ENCODE data around the gene PANK4. TPM values are rescaled to one million over a fixed set of nuclear protein-coding genes. Genes with fewer than 3 reads are reported as not detected.

Gene PANK4
- total and polyA plus RNA-seq, 8 donors: 9.7 to 26.4 (median 11.6) TPM

DNA sequence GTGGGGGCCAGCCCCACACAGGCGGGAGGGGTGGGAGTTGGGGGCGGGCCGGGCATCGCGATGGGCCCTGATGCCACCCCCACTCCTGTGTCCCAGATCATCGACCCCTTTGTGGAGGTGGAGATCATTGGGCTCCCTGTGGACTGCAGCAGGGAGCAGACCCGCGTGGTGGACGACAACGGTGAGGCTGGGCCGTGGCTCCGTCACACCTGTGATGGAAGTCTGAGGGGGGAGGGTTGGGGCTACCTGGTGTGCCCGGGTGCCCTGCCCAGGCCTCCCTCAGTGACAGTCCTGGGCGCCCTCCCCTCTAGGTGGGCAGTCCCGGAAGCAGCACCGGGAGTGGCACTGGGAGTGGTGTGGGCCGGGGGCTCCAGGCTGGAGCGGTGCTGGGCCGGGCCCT, 27.7 kb downstream of the PANK4 start:
- intact Hi-C loops (cut with DNase I): no loop called here
- Histone ChIP-seq H3K36me3 (no peaks in the 10 kb centered on the region), H3K9me3 (no peaks in the 10 kb centered on the region), H3K4me1 (no peaks in the 10 kb centered on the region), H3K4me3 (no peak overlapping the region), H3K27ac (no peak overlapping the region), H3K27me3 (no peaks in the 10 kb centered on the region)
- FAIRE-seq (no peak), DNase-seq (no peak), ATAC-seq (no peak)
- 47 to 48% methylated on average over 19 of the region's 19 CpGs for WGBS, 2 donors
- TF ChIP-seq, protein P1, sequence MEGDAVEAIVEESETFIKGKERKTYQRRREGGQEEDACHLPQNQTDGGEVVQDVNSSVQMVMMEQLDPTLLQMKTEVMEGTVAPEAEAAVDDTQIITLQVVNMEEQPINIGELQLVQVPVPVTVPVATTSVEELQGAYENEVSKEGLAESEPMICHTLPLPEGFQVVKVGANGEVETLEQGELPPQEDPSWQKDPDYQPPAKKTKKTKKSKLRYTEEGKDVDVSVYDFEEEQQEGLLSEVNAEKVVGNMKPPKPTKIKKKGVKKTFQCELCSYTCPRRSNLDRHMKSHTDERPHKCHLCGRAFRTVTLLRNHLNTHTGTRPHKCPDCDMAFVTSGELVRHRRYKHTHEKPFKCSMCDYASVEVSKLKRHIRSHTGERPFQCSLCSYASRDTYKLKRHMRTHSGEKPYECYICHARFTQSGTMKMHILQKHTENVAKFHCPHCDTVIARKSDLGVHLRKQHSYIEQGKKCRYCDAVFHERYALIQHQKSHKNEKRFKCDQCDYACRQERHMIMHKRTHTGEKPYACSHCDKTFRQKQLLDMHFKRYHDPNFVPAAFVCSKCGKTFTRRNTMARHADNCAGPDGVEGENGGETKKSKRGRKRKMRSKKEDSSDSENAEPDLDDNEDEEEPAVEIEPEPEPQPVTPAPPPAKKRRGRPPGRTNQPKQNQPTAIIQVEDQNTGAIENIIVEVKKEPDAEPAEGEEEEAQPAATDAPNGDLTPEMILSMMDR (IDR thresholded peaks at IDR 0.05): no peak

- 44 to 53% methylated on average over 4 of the region's 4 CpGs for WGBS, 2 donors
- Histone ChIP-seq H3K36me3 (no peaks in the 10 kb centered on the region), H3K4me3 (no peak overlapping the region), H3K27ac (no peak overlapping the region), H3K27me3 (no peaks in the 10 kb centered on the region), H3K4me1 (no peaks in the 10 kb centered on the region), H3K9me3 (no peaks in the 10 kb centered on the region)
- ATAC-seq: no peak
- intact Hi-C loops (cut with DNase I): no loop called here
- no peak for DNase-seq
- no peak for FAIRE-seq
- TF ChIP-seq, protein P1 (IDR thresholded peaks at IDR 0.05): no peak
Observed at GRCh38 chr1:2497891-2498290, 28.5 kb downstream of the PANK4 start.

- Histone ChIP-seq H3K4me3 (no peak overlapping the region), H3K9me3 (no peaks in the 10 kb centered on the region), H3K27me3 (no peaks in the 10 kb centered on the region), H3K4me1 (no peaks in the 10 kb centered on the region), H3K27ac (no peak overlapping the region), H3K36me3 (no peaks in the 10 kb centered on the region)
- TF ChIP-seq, protein P1 (IDR thresholded peaks at IDR 0.05): no peak
- ATAC-seq (no peak), FAIRE-seq (no peak), DNase-seq (no peak)
- intact Hi-C loops (cut with DNase I): no loop called here
- WGBS, 2 donors: 76 to 81% methylated on average over 19 to 26 of the region's 26 CpGs
Observed at GRCh38 chr1:2496746-2497145, 29.6 kb downstream of the PANK4 start.

- Histone ChIP-seq H3K36me3 (no peaks in the 10 kb centered on the region), H3K27me3 (no peaks in the 10 kb centered on the region), H3K4me3 (no peak overlapping the region), H3K9me3 (no peaks in the 10 kb centered on the region), H3K4me1 (no peaks in the 10 kb centered on the region), H3K27ac (no peak overlapping the region)
- no peak for DNase-seq
- no peak for FAIRE-seq
- no peak for ATAC-seq
- TF ChIP-seq, protein P1 (IDR thresholded peaks at IDR 0.05): no peak
- 81 to 85% methylated on average over 28 of the region's 28 CpGs for WGBS, 2 donors
- intact Hi-C loops (cut with DNase I): no loop called here
Observed at GRCh38 chr1:2496087-2496622, 30.2 kb downstream of the PANK4 start.

GRCh38 chr1:2495546-2495945, 30.9 kb downstream of the PANK4 start:
- DNase-seq (no peak), FAIRE-seq (no peak), ATAC-seq (no peak)
- Histone ChIP-seq H3K27me3 (no peaks in the 10 kb centered on the region), H3K4me1 (no peaks in the 10 kb centered on the region), H3K27ac (no peak overlapping the region), H3K4me3 (no peak overlapping the region), H3K9me3 (no peaks in the 10 kb centered on the region), H3K36me3 (no peaks in the 10 kb centered on the region)
- TF ChIP-seq, protein P1 (IDR thresholded peaks at IDR 0.05): no peak
- WGBS, 2 donors: 89% methylated on average over 12 of the region's 12 CpGs
- intact Hi-C loops (cut with DNase I): no loop called here

Measured in pancreas (tissue), 10 donors.